ENCODE measurements around the gene ATXN7L1. TPM values are rescaled to one million over a fixed set of nuclear protein-coding genes. Genes with fewer than 3 reads are reported as not detected.

The ATXN7L1 gene
- total and polyA plus RNA-seq, 2 donors (not counting 1 experiment from before 2014, with no cell fraction given): 7.1 to 40.6 TPM

DNA sequence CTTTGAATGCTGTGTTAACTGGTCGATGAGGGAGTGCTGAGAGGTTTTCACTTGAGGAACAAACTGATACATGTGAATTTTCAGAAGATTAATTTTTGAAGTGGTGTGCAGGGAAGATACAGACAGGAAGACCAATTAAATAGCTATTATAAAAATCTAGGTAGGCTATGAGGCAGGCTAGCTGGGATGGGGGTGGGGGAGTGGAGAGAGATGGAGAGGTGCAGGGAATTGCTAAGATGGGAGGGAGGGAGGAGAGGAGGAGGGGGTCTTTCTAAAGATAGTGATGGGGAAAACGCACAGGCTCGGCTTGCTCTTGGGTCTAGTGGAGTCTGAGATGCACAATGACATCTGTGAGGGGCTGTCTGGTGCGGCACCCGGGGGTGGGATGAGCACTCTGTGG is 15.2 kb downstream of the ATXN7L1 start:
- no peak for TF ChIP-seq EZH2 (IDR thresholded peaks at IDR 0.05; ENCODE audit: borderline replicate concordance, insufficient read depth, low read depth, low read length, poor library complexity, severe bottlenecking)
- TF ChIP-seq, protein P1, sequence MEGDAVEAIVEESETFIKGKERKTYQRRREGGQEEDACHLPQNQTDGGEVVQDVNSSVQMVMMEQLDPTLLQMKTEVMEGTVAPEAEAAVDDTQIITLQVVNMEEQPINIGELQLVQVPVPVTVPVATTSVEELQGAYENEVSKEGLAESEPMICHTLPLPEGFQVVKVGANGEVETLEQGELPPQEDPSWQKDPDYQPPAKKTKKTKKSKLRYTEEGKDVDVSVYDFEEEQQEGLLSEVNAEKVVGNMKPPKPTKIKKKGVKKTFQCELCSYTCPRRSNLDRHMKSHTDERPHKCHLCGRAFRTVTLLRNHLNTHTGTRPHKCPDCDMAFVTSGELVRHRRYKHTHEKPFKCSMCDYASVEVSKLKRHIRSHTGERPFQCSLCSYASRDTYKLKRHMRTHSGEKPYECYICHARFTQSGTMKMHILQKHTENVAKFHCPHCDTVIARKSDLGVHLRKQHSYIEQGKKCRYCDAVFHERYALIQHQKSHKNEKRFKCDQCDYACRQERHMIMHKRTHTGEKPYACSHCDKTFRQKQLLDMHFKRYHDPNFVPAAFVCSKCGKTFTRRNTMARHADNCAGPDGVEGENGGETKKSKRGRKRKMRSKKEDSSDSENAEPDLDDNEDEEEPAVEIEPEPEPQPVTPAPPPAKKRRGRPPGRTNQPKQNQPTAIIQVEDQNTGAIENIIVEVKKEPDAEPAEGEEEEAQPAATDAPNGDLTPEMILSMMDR (IDR thresholded peaks at IDR 0.05): no peak
- H3K27me3 ChIP-seq (replicated peaks in 1 of 4; ENCODE audit: control extremely low read depth in 1 of 4, control insufficient read depth in 3 of 4, insufficient read depth in 4 of 4, low read length in 3 of 4): no peaks in the 10 kb centered on the region
- H3K36me3 ChIP-seq (replicated peaks in 1 of 2; ENCODE audit: control extremely low read depth in 1 of 2, control insufficient read depth in 1 of 2, extremely low read depth in 1 of 2, insufficient read depth in 2 of 2, low read length in 1 of 2): no peaks in the 10 kb centered on the region
- no peak overlapping the region for H3K27ac ChIP-seq (ENCODE audit: low read length in 2 of 2)
- DNase-seq (no peak), ATAC-seq (ENCODE audit: low read depth) (no peak)
- Mint-ChIP-seq H3K27ac (no peak overlapping the region), H3K4me3 (no peak overlapping the region), H3K4me1 (no peaks in the 10 kb centered on the region), H3K9me3 (ENCODE audit: insufficient read depth) (no peaks in the 10 kb centered on the region), H3K27me3 (peaks cover 4% of the 10 kb centered on the region)
- H3K9me3 ChIP-seq (ENCODE audit: control extremely low read depth in 1 of 3, control insufficient read depth in 2 of 3, insufficient read depth in 1 of 3, low read length in 2 of 3): no peaks in the 10 kb centered on the region
- H3K4me3 ChIP-seq (ENCODE audit: control extremely low read depth in 1 of 5, extremely low read depth in 1 of 5, insufficient read depth in 1 of 5, low read depth in 2 of 5, low read length in 4 of 5): no peak overlapping the region
- H3K9ac ChIP-seq (ENCODE audit: low read length): no peak overlapping the region
- H2AFZ ChIP-seq (ENCODE audit: insufficient read depth, low read depth, low read length, poor library complexity, severe bottlenecking): no peak overlapping the region
- H4K20me1 ChIP-seq (ENCODE audit: control insufficient read depth, insufficient read depth, low read length, poor library complexity, severe bottlenecking): no peaks in the 10 kb centered on the region
- H3K4me2 ChIP-seq (replicated peaks; ENCODE audit: low read depth, low read length, poor library complexity, severe bottlenecking): no peak overlapping the region
- 93% methylated on average over 5 of the region's 5 CpGs for WGBS (ENCODE audit: insufficient coverage)
- H3K4me1 ChIP-seq (ENCODE audit: control insufficient read depth in 2 of 2, insufficient read depth in 2 of 2, low read length in 2 of 2): no peaks in the 10 kb centered on the region
- CTCF ChIA-PET: no interaction called here
- H3K79me2 ChIP-seq (ENCODE audit: control insufficient read depth, insufficient read depth, low read length): no peaks in the 10 kb centered on the region
- intact Hi-C loops (cut with micrococcal nuclease): no loop called here
- POLR2A ChIA-PET: no interaction called here

DNA sequence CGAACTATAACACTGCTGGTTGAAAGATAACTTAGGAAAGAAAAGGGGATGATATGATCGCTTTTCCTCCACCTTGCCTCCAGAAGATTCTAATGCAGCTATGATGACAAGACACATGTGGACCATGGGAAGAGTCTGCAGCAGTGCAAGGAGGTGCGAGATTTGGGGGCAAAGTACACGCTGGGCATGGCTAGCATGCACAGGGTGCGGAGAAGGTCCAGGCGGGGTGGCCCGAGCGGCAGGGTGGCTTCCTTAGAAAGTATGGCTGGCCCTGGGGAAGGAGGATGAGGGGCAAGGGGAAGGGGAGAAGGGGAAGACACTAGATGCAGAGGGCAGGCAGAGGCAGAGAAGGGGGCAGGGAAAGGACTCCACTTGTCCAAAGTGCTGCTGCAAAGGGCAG is 15.6 kb downstream of the ATXN7L1 start:
- Histone ChIP-seq H2AFZ (ENCODE audit: insufficient read depth, low read depth, low read length, poor library complexity, severe bottlenecking) (no peak overlapping the region), H3K9ac (ENCODE audit: low read length) (no peak overlapping the region), H4K20me1 (ENCODE audit: control insufficient read depth, insufficient read depth, low read length, poor library complexity, severe bottlenecking) (no peaks in the 10 kb centered on the region), H3K79me2 (ENCODE audit: control insufficient read depth, insufficient read depth, low read length) (no peaks in the 10 kb centered on the region), H3K4me3 (ENCODE audit: control extremely low read depth in 1 of 5, extremely low read depth in 1 of 5, insufficient read depth in 1 of 5, low read depth in 2 of 5, low read length in 4 of 5) (no peak overlapping the region), H3K4me1 (ENCODE audit: control insufficient read depth in 2 of 2, insufficient read depth in 2 of 2, low read length in 2 of 2) (no peaks in the 10 kb centered on the region), H3K4me2 (replicated peaks; ENCODE audit: low read depth, low read length, poor library complexity, severe bottlenecking) (no peak overlapping the region), H3K27me3 (replicated peaks in 1 of 4; ENCODE audit: control extremely low read depth in 1 of 4, control insufficient read depth in 3 of 4, insufficient read depth in 4 of 4, low read length in 3 of 4) (no peaks in the 10 kb centered on the region), H3K9me3 (ENCODE audit: control extremely low read depth in 1 of 3, control insufficient read depth in 2 of 3, insufficient read depth in 1 of 3, low read length in 2 of 3) (no peaks in the 10 kb centered on the region), H3K27ac (ENCODE audit: low read length in 2 of 2) (no peak overlapping the region), H3K36me3 (replicated peaks in 1 of 2; ENCODE audit: control extremely low read depth in 1 of 2, control insufficient read depth in 1 of 2, extremely low read depth in 1 of 2, insufficient read depth in 2 of 2, low read length in 1 of 2) (no peaks in the 10 kb centered on the region)
- DNase-seq (no peak), ATAC-seq (ENCODE audit: low read depth) (no peak)
- POLR2A ChIA-PET: no interaction called here
- TF ChIP-seq EZH2 (IDR thresholded peaks at IDR 0.05; ENCODE audit: borderline replicate concordance, insufficient read depth, low read depth, low read length, poor library complexity, severe bottlenecking): no peak
- TF ChIP-seq, protein P1 (IDR thresholded peaks at IDR 0.05): no peak
- Mint-ChIP-seq H3K4me3 (no peak overlapping the region), H3K27ac (no peak overlapping the region), H3K9me3 (ENCODE audit: insufficient read depth) (no peaks in the 10 kb centered on the region), H3K4me1 (no peaks in the 10 kb centered on the region), H3K27me3 (peaks cover 4% of the 10 kb centered on the region)
- CTCF ChIA-PET: interaction anchor here (0.6 kb wide), 1 partner anchor 203 kb away, joined by 5 read pairs; no protein-coding TSS in a partner anchor
- intact Hi-C loops (cut with micrococcal nuclease): no loop called here
- over 99% methylated on average over 7 of the region's 8 CpGs for WGBS (ENCODE audit: insufficient coverage)
